HG02623 (cell line): ENCODE results near the gene ANXA7.

Experiments
- ATAC-seq: cut with Tn5 transposase; IDR thresholded peaks from one replicate; pipeline ENCODE4 v1.9.1; 2021; ENCODE audit warnings: moderate library complexity; ENCODE audit not compliant: unreplicated experiment

ANXA7 gene

GRCh38 chr10:73413528-73414229 lies at the start of gene ANXA7:
Gene ANXA7, minus strand, starts transcription at chr10:73414058. Its CDS starts 13,202 bp downstream, at chr10:73400856.
- peak; percentile 83 for ATAC-seq

GRCh38 chr10:73460897-73461296 lies 47.0 kb upstream of the ANXA7 start:
- ATAC-seq = no peak

- ATAC-seq = no peak
Observed at GRCh38 chr10:73459683-73460314, 45.9 kb upstream of the ANXA7 start.

- ATAC-seq = no peak
Observed at GRCh38 chr10:73456187-73456890, 42.5 kb upstream of the ANXA7 start.

- no peak for ATAC-seq
Observed at GRCh38 chr10:73449113-73449512, 35.3 kb upstream of the ANXA7 start.

GRCh38 chr10:73448384-73448783 lies 34.5 kb upstream of the ANXA7 start:
- ATAC-seq = no peak

- ATAC-seq = no peak
Observed at GRCh38 chr10:73446926-73447325, 33.1 kb upstream of the ANXA7 start.

- no peak for ATAC-seq
Observed at GRCh38 chr10:73444457-73444856, 30.6 kb upstream of the ANXA7 start.

GRCh38 chr10:73439605-73440312 lies 25.9 kb upstream of the ANXA7 start:
- no peak for ATAC-seq

- ATAC-seq = no peak
Observed at GRCh38 chr10:73439055-73439454, 25.2 kb upstream of the ANXA7 start.

GRCh38 chr10:73433538-73433867 lies 19.6 kb upstream of the ANXA7 start, which contains the start of gene MSS51:
Gene MSS51, minus strand, starts transcription at chr10:73433561. Its CDS starts 5,277 bp downstream, at chr10:73428284.
- no peak for ATAC-seq

- no peak for ATAC-seq
Observed at GRCh38 chr10:73432646-73433537, 19.0 kb upstream of the ANXA7 start.

- no peak for ATAC-seq
Observed at GRCh38 chr10:73426318-73426717, 12.5 kb upstream of the ANXA7 start.

GRCh38 chr10:73424478-73424877 lies 10.6 kb upstream of the ANXA7 start:
- ATAC-seq = no peak

GRCh38 chr10:73423309-73423708 lies 9.5 kb upstream of the ANXA7 start:
- no peak for ATAC-seq

- no peak for ATAC-seq
Observed at GRCh38 chr10:73416571-73416970, 2.7 kb upstream of the ANXA7 start.

GRCh38 chr10:73414230-73414945 lies 530 bp upstream of the ANXA7 start:
- peak; percentile 23 for ATAC-seq

GRCh38 chr10:73413108-73413527 lies 740 bp downstream of the ANXA7 start:
- ATAC-seq = peak; percentile 9

- ATAC-seq = no peak
Observed at GRCh38 chr10:73410897-73411296, 3.0 kb downstream of the ANXA7 start.
